SK-N-SH (cell line): Measurements from ENCODE around the gene CNNM3.

Experiments
- CTCF ChIP-seq: fragments of 200-600 bp; sonication (generic); IDR thresholded peaks from 2 replicates; pipeline ENCODE4 v1.6.1; 2017; ENCODE audit warnings: antibody characterized with exemption, mild to moderate bottlenecking, moderate library complexity
- GABPA ChIP-seq: IDR thresholded peaks from 2 replicates; pipeline ENCODE4 v1.4.0; 2012; ENCODE audit warnings: low read depth, mild to moderate bottlenecking
- GATA2 ChIP-seq: sonication (generic); formaldehyde crosslinking; IDR thresholded peaks from 2 replicates; pipeline ENCODE4 v1.5.0; 2020; ENCODE audit warnings: mild to moderate bottlenecking, missing genetic modification reagents
- POLR2AphosphoS5 ChIP-seq: IDR thresholded peaks from 2 replicates; pipeline ENCODE4 v1.6.1; 2012; ENCODE audit warnings: low read depth, low read length
- RAD21 ChIP-seq: IDR thresholded peaks from 2 replicates; pipeline ENCODE4 v1.6.1; 2012; ENCODE audit warnings: mild to moderate bottlenecking, low read length
- RCOR1 ChIP-seq: fragments of 150-350 bp; IDR thresholded peaks from 2 replicates; pipeline ENCODE4 v1.6.1; 2017; ENCODE audit warnings: antibody characterized with exemption, low read length
- RFX5 ChIP-seq: IDR thresholded peaks from 2 replicates; pipeline ENCODE4 v1.6.1; 2012; ENCODE audit warnings: mild to moderate bottlenecking, improper control_type of control experiment, low read length
- TAF1 ChIP-seq: IDR thresholded peaks from 2 replicates; pipeline ENCODE4 v1.6.1; 2012; ENCODE audit warnings: low read depth, mild to moderate bottlenecking, low read length, moderate library complexity, borderline replicate concordance
- USF2 ChIP-seq: fragments of 150-350 bp; IDR thresholded peaks from 2 replicates; pipeline ENCODE4 v1.6.1; 2017; ENCODE audit warnings: antibody characterized with exemption, low read length, low read depth, borderline replicate concordance
- YY1 ChIP-seq: IDR thresholded peaks from 2 replicates; pipeline ENCODE4 v1.4.0; 2012; ENCODE audit warnings: low read depth, mild to moderate bottlenecking

GRCh38 chr2:96878796-96879544, 62.9 kb downstream of the CNNM3 start:
- TF ChIP-seq POLR2AphosphoS5 = no peak
- TF ChIP-seq TAF1 = no peak
- no peak for TF ChIP-seq CTCF
- no peak for TF ChIP-seq USF2
- TF ChIP-seq RFX5 = no peak
- no peak for TF ChIP-seq GABPA
- TF ChIP-seq YY1 = no peak
- TF ChIP-seq RAD21 = no peak
- TF ChIP-seq GATA2 (CRISPR knock-in tag) = no peak
- TF ChIP-seq RCOR1 = no peak
